Liver (tissue), 9 donors: ENCODE results near the gene FAM209A. TPM values are rescaled to one million over a fixed set of nuclear protein-coding genes. Genes with fewer than 3 reads are reported as not detected.

ENCODE experiments used
- DNase-seq: peaks from one replicate; pipeline ENCODE4 v3.0.0-alpha.2; 2017; ENCODE audit warnings: low spot score
- H3K27ac ChIP-seq, 2 donors: one replicate each; pipeline ENCODE4 v1.7.0; 2013; ENCODE audit warnings: inconsistent platforms in 2 of 2, low read length in 2 of 2, control low read depth in 1 of 2, low read depth in 1 of 2, mild to moderate bottlenecking in 1 of 2
- H3K27me3 ChIP-seq, 4 donors: one replicate each; pipeline versions ENCODE4 v1.6.1 to v1.7.0; 2013; ENCODE audit warnings: low read length in 3 of 4, inconsistent platforms in 1 of 4, mild to moderate bottlenecking in 1 of 4, moderate library complexity in 1 of 4; ENCODE audit not compliant: control insufficient read depth in 4 of 4, insufficient read depth in 4 of 4
- H3K36me3 ChIP-seq, 4 donors: one replicate each; pipeline versions ENCODE4 v1.6.1 to v1.7.0; 2013; ENCODE audit warnings: low read length in 3 of 4, mild to moderate bottlenecking in 3 of 4, low read depth in 1 of 4, moderate library complexity in 1 of 4; ENCODE audit not compliant: control insufficient read depth in 4 of 4, insufficient read depth in 3 of 4
- H3K4me1 ChIP-seq, 4 donors: one replicate each; pipeline versions ENCODE4 v1.6.1 to v1.7.0; 2013; ENCODE audit warnings: low read length in 3 of 4, mild to moderate bottlenecking in 3 of 4, moderate library complexity in 1 of 4; ENCODE audit not compliant: control insufficient read depth in 4 of 4, insufficient read depth in 4 of 4
- H3K4me3 ChIP-seq, 3 donors: one replicate each; pipeline versions ENCODE4 v1.6.1 to v1.7.0; 2013; ENCODE audit warnings: low read length in 3 of 3, control low read depth in 1 of 3, low read depth in 1 of 3, mild to moderate bottlenecking in 1 of 3
- H3K9ac ChIP-seq, 2 donors: one replicate each; pipeline ENCODE4 v1.7.0; 2013; ENCODE audit warnings: low read length in 2 of 2, mild to moderate bottlenecking in 2 of 2, moderate library complexity in 2 of 2, control low read depth in 1 of 2, low read depth in 1 of 2
- H3K9me3 ChIP-seq, 4 donors: one replicate each; pipeline versions ENCODE4 v1.6.1 to v1.7.0; 2013; ENCODE audit warnings: low read length in 3 of 4; ENCODE audit not compliant: control insufficient read depth in 4 of 4
- CTCF ChIP-seq: fragments of 150-350 bp; IDR thresholded peaks from 2 replicates; pipeline ENCODE4 v1.5.1; 2017; ENCODE audit warnings: improper control_type of control experiment, low read depth, low read length; ENCODE audit not compliant: missing input control
- EGR1 ChIP-seq, 2 donors: IDR thresholded peaks; 2 replicates each; pipeline ENCODE4 v1.6.1; 2016 to 2018; ENCODE audit warnings: antibody characterized with exemption in 2 of 2, low read depth in 2 of 2
- FOXA1 ChIP-seq: IDR thresholded peaks from 2 replicates; pipeline ENCODE4 v1.6.1; 2016; ENCODE audit warnings: antibody characterized with exemption
- FOXA2 ChIP-seq: IDR thresholded peaks from 2 replicates; pipeline ENCODE4 v1.6.1; 2016; ENCODE audit warnings: antibody characterized with exemption
- GABPA ChIP-seq, 2 donors: IDR thresholded peaks in 1 of 2; conservative IDR thresholded peaks in 1 of 2; 2 replicates each; pipeline ENCODE4 v1.6.1; 2016; ENCODE audit warnings: antibody characterized with exemption in 2 of 2, mild to moderate bottlenecking in 1 of 2, moderate library complexity in 1 of 2
- HNF4A ChIP-seq, 2 donors: conservative IDR thresholded peaks; 2 replicates each; pipeline ENCODE4 v1.6.1; 2016; ENCODE audit warnings: antibody characterized with exemption in 2 of 2, mild to moderate bottlenecking in 2 of 2
- HNF4G ChIP-seq: IDR thresholded peaks from 2 replicates; pipeline ENCODE4 v1.6.1; 2016; ENCODE audit warnings: antibody characterized with exemption
- JUND ChIP-seq, 2 donors: IDR thresholded peaks; 2 replicates each; pipeline ENCODE4 v1.6.1; 2016; ENCODE audit warnings: antibody characterized with exemption in 2 of 2
- MAX ChIP-seq: IDR thresholded peaks from 2 replicates; pipeline ENCODE4 v1.6.1; 2016; ENCODE audit warnings: antibody characterized with exemption
- NR2F2 ChIP-seq: IDR thresholded peaks from 2 replicates; pipeline ENCODE4 v1.6.1; 2016; ENCODE audit warnings: antibody characterized with exemption
- RAD21 ChIP-seq, 2 donors: IDR thresholded peaks; 2 replicates each; pipeline ENCODE4 v1.6.1; 2016; ENCODE audit warnings: antibody characterized with exemption in 2 of 2, mild to moderate bottlenecking in 2 of 2
- RXRA ChIP-seq, 2 donors: IDR thresholded peaks; 2 replicates each; pipeline ENCODE4 v1.6.1; 2017 to 2018; ENCODE audit warnings: antibody characterized with exemption in 2 of 2, mild to moderate bottlenecking in 1 of 2
- SP1 ChIP-seq: IDR thresholded peaks from 2 replicates; pipeline ENCODE4 v1.6.1; 2018; ENCODE audit warnings: antibody characterized with exemption, mild to moderate bottlenecking
- TAF1 ChIP-seq: conservative IDR thresholded peaks from 2 replicates; pipeline ENCODE4 v1.6.1; 2016; ENCODE audit warnings: antibody characterized with exemption, mild to moderate bottlenecking
- YY1 ChIP-seq: IDR thresholded peaks from 2 replicates; pipeline ENCODE4 v1.6.1; 2016; ENCODE audit warnings: antibody characterized with exemption, mild to moderate bottlenecking
- ZBTB33 ChIP-seq: IDR thresholded peaks from 2 replicates; pipeline ENCODE4 v1.6.1; 2016; ENCODE audit warnings: antibody characterized with exemption
- WGBS: extraction: QIAGEN DNeasy Blood & Tissue Kit; methylation state at CpG from one replicate; pipeline ENCODE4 v1.1.7; 2013; 5-methylcytosine and 5-hydroxymethylcytosine counted together
- polyA plus RNA-seq, 2 donors: library from polyadenylated mRNA; stranded (reverse) in 1 of 2; unstranded in 1 of 2; fragments of 200-250 nt in 1 of 2; fragments of >200 nt in 1 of 2; fragmentation: Nextera tagmentation in 1 of 2; extraction: Ambion mirVana in 1 of 2; gene quantifications; one replicate each; pipeline versions ENCODE4 v1.2.1 to v1.2.3, GENCODE V29; 2013 to 2015
- total RNA-seq, 2 donors: library from RNA; depleted of rRNA; stranded (reverse); fragments of >200 nt; gene quantifications; one replicate each; pipeline ENCODE4 v1.2.3, GENCODE V29; 2014
- TF ChIP-seq, protein P1 (sequence below): IDR thresholded peaks from 2 replicates; pipeline ENCODE4 v1.6.1; 2016; ENCODE audit warnings: antibody characterized with exemption
- TF ChIP-seq, protein P2 (sequence below): IDR thresholded peaks from 2 replicates; pipeline ENCODE4 v1.6.1; 2016; ENCODE audit warnings: antibody characterized with exemption, mild to moderate bottlenecking
- donor health status: healthy.
- donor health status: healthy.
- donor health status: healthy.
- donor health status: healthy.
- donor health status: healthy.

FAM209A gene
- total and polyA plus RNA-seq, 4 donors: not detected

GRCh38 chr20:56519551-56519950, 5.0 kb upstream of the FAM209A start:
- no peak for DNase-seq
- peaks cover 15 to 47% (median 37%) of the 10 kb centered on the region in 4 donors for H3K36me3 ChIP-seq

More at GRCh38 chr20:56519551-56519950, 5.0 kb upstream of the FAM209A start:
- H3K27ac ChIP-seq: no peak overlapping the region
- H3K4me3 ChIP-seq: no peak overlapping the region
- H3K9me3 ChIP-seq: peaks cover 5 to 10% (median 8%) of the 10 kb centered on the region in 4 donors
- no peaks in the 10 kb centered on the region for H3K4me1 ChIP-seq
- TF ChIP-seq RAD21 (IDR thresholded peaks at IDR 0.05) (no peak), CTCF (no peak), YY1 (no peak), TAF1 (no peak), GABPA (IDR thresholded peaks at IDR 0.05 in 1 of 2, conservative IDR thresholded peaks at IDR 0.05 in 1 of 2) (no peak), EGR1 (IDR thresholded peaks at IDR 0.05; ENCODE audit: low read depth in 2 of 2) (no peak), HNF4A (conservative IDR thresholded peaks at IDR 0.05) (no peak), MAX (no peak), FOXA2 (no peak), RXRA (IDR thresholded peaks at IDR 0.05) (no peak), ZBTB33 (no peak), FOXA1 (no peak), SP1 (no peak), HNF4G (no peak), NR2F2 (no peak), JUND (IDR thresholded peaks at IDR 0.05) (no peak)
- TF ChIP-seq, protein P1, sequence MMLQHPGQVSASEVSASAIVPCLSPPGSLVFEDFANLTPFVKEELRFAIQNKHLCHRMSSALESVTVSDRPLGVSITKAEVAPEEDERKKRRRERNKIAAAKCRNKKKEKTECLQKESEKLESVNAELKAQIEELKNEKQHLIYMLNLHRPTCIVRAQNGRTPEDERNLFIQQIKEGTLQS: no peak
- TF ChIP-seq, protein P2, sequence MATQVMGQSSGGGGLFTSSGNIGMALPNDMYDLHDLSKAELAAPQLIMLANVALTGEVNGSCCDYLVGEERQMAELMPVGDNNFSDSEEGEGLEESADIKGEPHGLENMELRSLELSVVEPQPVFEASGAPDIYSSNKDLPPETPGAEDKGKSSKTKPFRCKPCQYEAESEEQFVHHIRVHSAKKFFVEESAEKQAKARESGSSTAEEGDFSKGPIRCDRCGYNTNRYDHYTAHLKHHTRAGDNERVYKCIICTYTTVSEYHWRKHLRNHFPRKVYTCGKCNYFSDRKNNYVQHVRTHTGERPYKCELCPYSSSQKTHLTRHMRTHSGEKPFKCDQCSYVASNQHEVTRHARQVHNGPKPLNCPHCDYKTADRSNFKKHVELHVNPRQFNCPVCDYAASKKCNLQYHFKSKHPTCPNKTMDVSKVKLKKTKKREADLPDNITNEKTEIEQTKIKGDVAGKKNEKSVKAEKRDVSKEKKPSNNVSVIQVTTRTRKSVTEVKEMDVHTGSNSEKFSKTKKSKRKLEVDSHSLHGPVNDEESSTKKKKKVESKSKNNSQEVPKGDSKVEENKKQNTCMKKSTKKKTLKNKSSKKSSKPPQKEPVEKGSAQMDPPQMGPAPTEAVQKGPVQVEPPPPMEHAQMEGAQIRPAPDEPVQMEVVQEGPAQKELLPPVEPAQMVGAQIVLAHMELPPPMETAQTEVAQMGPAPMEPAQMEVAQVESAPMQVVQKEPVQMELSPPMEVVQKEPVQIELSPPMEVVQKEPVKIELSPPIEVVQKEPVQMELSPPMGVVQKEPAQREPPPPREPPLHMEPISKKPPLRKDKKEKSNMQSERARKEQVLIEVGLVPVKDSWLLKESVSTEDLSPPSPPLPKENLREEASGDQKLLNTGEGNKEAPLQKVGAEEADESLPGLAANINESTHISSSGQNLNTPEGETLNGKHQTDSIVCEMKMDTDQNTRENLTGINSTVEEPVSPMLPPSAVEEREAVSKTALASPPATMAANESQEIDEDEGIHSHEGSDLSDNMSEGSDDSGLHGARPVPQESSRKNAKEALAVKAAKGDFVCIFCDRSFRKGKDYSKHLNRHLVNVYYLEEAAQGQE: no peak
- 98% methylated on average over 10 of the region's 10 CpGs for WGBS
- H3K9ac ChIP-seq: no peak overlapping the region
- no peaks in the 10 kb centered on the region for H3K27me3 ChIP-seq
